Epithelial cell of proximal tubule (primary cell): ENCODE results near the gene PTPRN2. TPM values are rescaled to one million over a fixed set of nuclear protein-coding genes. Genes with fewer than 3 reads are reported as not detected.

Experiments used
- DNase-seq: peaks from one replicate; pipeline ENCODE4 v3.0.0-alpha.2; 2011; ENCODE audit warnings: low read depth
- H3K4me3 ChIP-seq: 2 replicates; pipeline ENCODE4 v1.5.1; 2011; ENCODE audit warnings: low read depth, mild to moderate bottlenecking, low read length
- total RNA-seq: library from RNA; depleted of rRNA; stranded (reverse); fragments of >200 nt; gene quantifications from 2 replicates; pipeline ENCODE4 v1.2.3, GENCODE V29; 2015
- TF ChIP-seq, protein P1 (sequence below): conservative IDR thresholded peaks from 2 replicates; pipeline ENCODE4 v1.5.1; 2012; ENCODE audit warnings: low read depth, mild to moderate bottlenecking, low read length

Gene PTPRN2
- total RNA-seq, 1 donor from 2014 or later = 2.8 TPM

DNA sequence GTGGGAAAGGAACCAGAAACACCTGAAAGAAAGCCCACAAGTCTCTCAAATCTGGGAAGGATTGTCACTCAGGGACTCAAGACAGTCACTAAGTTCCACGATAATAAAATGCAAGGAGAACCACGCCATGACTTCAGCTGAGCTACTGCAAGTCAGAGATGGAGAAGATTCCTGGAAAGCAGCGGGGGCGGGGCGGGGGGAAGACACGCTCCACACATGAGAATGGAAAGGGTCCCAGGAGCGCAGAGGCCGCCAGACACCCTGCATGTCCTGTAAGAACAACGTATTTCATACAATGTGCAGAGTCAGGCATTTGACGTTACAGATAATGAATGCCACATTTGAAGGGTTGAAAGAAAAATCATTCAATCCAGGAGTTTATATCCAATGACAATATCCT, 448.1 kb downstream of the PTPRN2 start:
- TF ChIP-seq, protein P1, sequence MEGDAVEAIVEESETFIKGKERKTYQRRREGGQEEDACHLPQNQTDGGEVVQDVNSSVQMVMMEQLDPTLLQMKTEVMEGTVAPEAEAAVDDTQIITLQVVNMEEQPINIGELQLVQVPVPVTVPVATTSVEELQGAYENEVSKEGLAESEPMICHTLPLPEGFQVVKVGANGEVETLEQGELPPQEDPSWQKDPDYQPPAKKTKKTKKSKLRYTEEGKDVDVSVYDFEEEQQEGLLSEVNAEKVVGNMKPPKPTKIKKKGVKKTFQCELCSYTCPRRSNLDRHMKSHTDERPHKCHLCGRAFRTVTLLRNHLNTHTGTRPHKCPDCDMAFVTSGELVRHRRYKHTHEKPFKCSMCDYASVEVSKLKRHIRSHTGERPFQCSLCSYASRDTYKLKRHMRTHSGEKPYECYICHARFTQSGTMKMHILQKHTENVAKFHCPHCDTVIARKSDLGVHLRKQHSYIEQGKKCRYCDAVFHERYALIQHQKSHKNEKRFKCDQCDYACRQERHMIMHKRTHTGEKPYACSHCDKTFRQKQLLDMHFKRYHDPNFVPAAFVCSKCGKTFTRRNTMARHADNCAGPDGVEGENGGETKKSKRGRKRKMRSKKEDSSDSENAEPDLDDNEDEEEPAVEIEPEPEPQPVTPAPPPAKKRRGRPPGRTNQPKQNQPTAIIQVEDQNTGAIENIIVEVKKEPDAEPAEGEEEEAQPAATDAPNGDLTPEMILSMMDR = no peak

DNA sequence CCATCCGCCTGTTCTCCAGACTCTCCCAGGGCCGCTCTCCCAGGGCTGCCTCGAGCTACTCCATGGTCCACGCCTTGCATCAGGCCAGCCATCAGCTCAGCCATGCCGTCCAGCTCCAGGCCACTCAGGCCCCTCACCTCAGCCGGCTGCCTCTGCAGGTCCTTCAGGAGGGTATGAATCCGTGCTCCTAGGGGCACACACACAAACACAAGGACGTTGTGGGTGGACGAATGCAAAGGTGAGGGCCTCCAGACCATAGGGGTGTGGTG, 449.4 kb downstream of the PTPRN2 start:
- DNase-seq = no peak
- TF ChIP-seq, protein P1 = no peak
- no peak overlapping the region for H3K4me3 ChIP-seq

More for the DNA sequence above, 448.1 kb downstream of the PTPRN2 start:
- no peak for DNase-seq
- no peak overlapping the region for H3K4me3 ChIP-seq

DNA sequence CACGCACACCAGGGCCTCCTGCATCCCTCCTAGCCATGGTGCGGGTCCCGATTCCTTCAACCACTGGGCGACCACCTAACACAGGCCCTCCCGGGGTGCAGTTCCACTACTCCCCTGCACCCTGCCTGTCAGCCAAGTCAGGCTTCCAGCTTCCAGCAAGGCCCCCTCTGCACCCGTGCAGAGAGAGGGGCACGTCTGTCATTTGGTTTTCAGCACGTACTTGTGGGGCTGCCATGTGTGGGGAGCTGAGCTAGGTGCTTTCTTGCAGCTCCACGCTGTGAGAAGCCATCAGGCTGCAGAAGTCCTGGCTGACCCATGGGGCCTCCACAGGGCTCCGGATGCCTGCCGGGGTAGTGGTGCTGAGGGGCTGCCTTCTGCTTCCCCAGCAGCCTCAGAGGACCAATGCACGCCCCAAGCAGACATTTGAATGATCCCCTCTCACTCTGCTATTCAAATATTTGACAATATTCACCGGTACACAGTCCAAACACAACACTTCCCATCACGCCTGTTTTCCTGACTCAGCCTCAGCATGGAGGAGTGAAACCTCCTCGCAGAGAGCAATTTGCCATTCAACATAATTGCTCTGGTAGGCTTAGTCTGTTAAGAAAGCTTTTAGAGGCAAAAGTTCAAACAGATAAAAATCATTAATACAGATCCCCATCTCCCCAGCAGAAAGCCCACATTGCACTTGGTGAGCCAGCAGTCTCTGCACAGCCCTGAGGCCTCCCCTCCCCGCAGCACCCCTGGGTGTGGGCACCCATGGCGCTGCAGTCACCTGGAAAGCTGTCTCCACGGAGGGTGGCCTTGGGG, 449.9 kb downstream of the PTPRN2 start:
- DNase-seq = no peak
- TF ChIP-seq, protein P1 = no peak
- H3K4me3 ChIP-seq = no peak overlapping the region

DNA sequence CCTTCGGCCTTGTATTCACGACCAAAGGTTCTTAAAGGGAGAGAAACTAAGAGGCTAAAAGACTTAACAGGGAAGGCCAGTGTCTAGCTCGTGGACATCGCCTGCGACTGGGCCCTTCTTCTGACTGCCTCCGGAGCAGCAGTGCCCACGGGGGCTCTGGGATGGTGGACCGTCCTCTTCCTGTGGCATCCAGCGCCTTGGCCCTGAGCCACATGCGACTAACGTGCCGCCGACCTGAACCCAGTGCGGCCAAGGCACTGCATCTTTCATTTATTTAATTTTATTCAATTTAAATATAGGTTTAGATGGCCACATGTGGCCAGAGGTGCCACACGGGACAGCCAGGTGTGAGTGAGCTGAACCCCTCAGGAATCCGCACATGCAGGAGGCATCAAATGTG, 451.7 kb downstream of the PTPRN2 start:
- H3K4me3 ChIP-seq = no peak overlapping the region
- no peak for DNase-seq
- TF ChIP-seq, protein P1 = no peak

DNA sequence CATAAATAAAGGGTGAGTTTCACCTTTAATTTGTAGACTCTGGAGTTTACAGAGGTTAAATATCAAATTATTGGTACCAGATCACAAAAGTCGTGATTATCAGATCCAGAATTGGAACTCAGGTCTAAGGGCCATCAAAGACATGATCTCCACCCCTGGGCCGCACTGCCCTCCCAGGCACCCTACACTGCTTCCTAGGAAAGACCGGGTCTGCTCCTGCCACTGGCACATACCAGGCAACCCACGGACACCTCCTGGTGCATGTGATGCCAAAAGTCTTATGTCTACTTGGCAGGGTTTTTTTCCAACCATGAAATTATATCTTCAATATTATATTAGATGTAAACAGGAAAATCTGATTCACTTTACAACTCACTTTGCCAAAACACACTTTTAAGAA, 452.8 kb downstream of the PTPRN2 start:
- no peak overlapping the region for H3K4me3 ChIP-seq
- no peak for DNase-seq
- TF ChIP-seq, protein P1 = no peak

DNA sequence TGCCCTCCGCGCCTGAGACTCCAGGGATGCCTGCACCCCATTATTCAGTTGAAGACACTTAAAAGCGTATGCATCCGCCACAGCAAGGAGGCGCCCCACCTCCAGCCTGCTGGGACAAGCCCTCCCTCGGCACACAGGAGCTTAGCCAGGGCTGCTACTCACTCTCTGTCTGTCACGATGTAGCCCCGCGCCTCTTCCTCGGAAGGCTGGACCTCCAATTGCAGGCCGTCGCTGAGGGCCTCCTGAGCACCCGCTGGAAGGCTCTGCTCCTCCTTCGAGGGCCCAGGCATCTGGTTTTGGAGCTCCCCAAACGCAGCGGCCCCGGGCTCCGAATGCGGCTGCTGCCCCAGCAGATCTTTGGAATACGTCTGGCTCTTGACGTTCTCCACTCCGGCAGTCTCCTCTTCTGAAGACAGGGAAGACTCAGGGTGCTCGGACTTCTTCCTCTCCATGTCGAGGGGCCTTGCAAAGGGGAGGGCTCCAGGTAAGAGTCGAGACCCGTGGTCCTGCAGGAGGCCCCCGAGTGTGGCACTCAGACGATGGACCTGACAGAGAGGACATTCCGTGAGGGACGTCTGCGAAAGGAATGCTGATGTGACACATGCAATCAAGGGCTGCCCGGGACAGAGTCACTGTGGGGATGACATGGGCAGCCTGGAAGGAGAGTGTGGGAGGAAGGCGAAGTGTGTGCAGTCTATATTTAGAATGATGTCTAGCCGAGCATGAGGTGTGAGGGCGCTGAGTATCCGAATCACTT, 453.9 kb downstream of the PTPRN2 start:
- no peak for DNase-seq
- no peak overlapping the region for H3K4me3 ChIP-seq
- TF ChIP-seq, protein P1 = no peak

DNA sequence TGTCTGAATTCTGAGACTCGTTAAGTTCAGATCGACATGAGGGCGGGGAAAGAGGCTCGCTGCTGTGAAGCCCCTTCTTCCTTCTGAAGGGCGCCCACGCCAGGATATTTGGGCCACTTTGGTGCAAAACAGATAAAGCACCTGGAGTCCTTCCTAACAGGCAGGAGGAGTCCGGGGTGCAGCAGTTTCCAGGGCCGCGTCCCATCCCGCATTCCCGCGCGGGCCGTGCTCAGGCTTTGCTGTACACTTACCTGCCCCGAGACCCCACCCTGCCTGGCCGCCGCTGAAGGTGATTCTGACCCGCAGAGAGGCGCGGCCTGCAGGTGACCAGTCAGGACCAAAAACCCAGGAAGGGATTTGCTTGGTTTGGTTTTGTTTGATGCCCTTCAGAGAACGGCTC, 454.6 kb downstream of the PTPRN2 start:
- DNase-seq = no peak
- H3K4me3 ChIP-seq = no peak overlapping the region

More for the DNA sequence above, 454.6 kb downstream of the PTPRN2 start:
- TF ChIP-seq, protein P1 = no peak
